CD4-positive, alpha-beta T cell treated with Interleukin-4 for 4 hours (primary cell): ENCODE data around the gene IDI1.
"Not testable (repeated sequence)": the region's sequence is repeated elsewhere in the genome, so short reads cannot be mapped to it uniquely, and the experiment has no call there.

Source experiments
- DNase-seq: peaks from one replicate; pipeline ENCODE4 v3.0.0-alpha.2; 2020

Gene IDI1

GRCh38 chr10:1026578-1026977, 22.3 kb downstream of the IDI1 start:
- no peak for DNase-seq

- no peak for DNase-seq
Measured at GRCh38 chr10:1025683-1026082, 23.2 kb downstream of the IDI1 start, which contains the start of gene IDI2. Gene IDI2, minus strand, starts transcription at chr10:1025859. Its CDS starts 1,136 bp downstream, at chr10:1024723.

- DNase-seq = no peak
Measured at GRCh38 chr10:1024103-1024502, 24.8 kb downstream of the IDI1 start.

- DNase-seq = no peak
Measured at GRCh38 chr10:1022413-1022812, 26.5 kb downstream of the IDI1 start.

DNA sequence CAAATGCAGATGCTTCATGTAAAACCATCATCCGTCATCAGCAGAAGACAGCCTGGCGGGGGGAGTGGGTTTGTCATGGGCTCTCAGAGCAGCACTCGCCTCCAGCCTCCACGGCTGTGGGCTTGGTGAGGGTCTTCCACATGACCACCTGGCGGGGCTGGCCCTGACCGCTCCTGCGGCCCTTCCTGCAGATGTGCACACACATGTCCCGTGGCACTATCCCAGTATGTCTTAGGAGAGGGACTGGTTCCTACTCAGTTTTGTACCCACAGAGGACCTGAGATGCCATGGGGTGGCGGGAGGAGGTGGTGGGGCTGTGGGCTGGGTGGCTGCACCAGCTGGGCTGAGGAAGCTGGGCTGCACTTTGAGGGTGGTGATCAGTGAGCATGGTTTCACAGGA, 28.0 kb downstream of the IDI1 start:
- no peak for DNase-seq

GRCh38 chr10:1020460-1020859, 28.5 kb downstream of the IDI1 start:
- DNase-seq = no peak

GRCh38 chr10:1019362-1019761, 29.6 kb downstream of the IDI1 start:
- DNase-seq = no peak

DNA sequence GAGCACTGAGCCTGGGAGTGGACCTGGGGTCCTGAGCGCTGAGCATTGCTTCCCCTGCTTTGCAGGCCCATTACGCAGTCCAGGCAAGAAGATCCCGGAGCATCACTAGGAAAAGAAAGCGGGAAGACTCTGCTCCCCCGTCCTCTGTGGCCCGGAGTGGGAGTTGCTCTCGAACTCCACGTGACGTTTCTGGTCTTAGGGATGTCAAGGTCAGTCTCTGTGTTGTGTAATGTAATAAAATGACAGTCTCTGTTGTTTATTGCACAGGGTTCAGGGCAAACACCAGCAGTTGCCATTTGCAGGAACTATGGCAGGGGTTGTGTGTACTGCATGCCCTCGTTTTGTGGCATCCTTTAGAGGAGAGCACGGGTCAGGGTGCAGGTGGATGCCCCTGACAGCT, 33.2 kb downstream of the IDI1 start:
- DNase-seq = no peak

DNA sequence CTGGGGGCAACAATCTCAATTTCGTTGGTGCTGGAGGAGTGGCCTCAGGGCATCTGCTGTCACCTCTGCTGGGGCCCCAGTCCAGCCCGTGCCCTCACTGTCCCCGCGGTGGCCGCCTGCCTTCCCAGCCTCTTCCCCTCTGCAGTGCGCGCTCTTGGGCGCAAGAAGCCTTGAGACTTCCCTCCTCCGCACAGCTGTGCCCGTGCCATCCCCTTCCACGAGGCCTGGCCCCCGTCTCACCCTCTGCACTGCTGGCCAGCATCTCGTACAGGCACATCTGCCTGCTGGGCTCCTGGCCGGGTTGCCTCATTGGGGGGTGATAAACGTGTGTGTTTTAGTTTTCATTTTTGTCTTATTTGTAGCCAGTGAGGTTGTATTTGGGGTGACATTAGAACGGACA, 37.2 kb downstream of the IDI1 start:
- DNase-seq = no peak

DNA sequence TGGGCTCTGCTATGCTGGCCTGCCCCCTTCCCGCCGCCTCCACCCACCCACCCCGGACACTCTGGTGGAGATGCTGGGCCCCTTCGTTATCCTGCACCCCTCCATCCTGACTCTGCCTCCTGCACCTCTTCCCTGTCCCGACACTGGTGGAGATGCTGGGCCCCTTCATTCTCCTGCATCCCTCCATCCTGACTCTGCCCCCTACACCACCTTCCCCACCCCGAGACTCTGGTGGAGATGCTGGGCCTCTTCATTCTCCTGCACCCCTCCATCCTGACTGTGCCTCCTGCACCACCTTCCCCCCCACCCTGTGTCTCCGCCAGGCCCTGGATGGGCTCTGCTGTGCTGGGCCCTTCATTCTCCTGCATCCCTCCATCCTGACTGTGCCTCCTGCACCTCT, 38.2 kb downstream of the IDI1 start:
- DNase-seq = no peak

DNA sequence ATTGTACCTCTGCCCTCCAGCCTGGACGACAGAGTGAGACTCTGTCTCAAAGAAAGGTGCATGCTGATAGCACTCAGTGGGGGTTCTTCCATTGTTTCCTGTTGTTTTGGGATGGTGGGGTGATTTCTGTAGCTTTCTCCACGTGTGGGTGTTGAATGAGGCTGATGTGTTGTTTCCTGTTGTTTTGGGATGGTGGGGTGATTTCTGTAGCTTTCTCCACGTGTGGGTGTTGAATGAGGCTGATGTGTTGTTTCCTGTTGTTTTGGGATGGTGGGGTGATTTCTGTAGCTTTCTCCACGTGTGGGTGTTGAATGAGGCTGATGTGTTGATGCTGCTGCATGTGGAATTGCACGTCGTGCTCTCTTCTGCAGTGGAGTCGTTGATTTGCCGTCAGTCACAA, 39.0 kb downstream of the IDI1 start:
- DNase-seq = not testable (repeated sequence)

DNA sequence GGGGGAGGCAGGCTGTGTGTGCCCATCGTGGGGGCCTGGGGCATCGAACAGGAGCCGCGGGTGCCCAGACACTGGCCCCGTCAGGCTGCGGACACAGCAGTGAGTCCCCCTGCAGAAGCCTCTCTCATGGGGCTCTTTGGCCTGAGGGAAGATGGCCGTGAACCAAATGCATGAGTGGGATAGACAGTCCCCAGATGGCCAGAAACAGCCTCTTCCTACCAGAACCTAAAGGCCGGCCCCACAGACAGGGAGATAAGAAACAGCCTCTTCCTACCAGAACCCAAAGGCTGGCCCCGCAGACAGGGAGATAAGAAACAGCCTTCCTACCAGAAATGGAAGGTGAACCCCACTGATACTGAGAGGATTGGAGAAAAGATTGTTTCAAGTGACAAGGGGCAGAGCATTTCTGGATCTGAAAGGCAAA, 39.8 kb downstream of the IDI1 start:
- DNase-seq = no peak

- no peak for DNase-seq
Measured at GRCh38 chr10:1007583-1007982, 41.3 kb downstream of the IDI1 start.

- DNase-seq = no peak
Measured at GRCh38 chr10:1006573-1006972, 42.3 kb downstream of the IDI1 start.

DNA sequence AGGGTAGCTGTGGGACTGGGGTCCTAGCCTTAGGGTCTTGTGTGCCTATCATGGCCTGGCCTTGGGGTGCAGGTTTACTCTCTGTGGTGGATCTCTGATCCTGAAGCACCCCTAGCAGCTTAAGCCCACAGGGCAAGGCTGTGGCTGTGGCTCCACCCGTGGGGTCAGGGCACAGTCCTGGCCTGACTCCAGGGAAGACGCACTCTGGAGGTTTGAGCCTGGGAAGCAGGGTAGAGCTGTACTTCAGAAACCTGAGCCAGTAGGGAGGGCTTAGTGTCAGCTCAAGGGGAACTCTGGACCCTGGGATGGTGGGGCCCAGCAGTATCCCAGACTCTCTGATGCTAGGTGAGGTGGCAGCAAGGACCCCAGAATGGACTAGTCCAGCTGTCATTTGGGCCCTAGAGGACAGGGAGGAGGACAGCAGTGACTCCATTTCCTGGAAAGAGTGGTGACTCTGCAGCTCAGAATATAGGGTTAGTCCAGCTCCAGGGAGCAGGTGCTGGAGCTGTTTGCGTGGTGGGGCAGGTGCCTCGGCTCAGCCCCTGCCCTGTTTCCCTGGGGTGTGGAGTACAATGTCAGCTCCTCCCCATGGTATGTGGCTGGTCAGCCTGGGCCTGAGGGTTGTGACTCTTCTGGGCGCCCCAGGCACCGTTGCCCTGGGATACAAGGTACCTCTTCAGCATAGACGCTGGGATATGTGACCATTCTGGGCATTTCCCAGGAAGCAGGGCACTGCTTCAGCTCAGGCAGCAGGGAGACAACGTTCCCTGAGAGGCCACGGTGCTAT, 44.8 kb downstream of the IDI1 start:
- DNase-seq = no peak

- DNase-seq = no peak
Measured at GRCh38 chr10:1002425-1003006, 46.4 kb downstream of the IDI1 start.

- DNase-seq = no peak
Measured at GRCh38 chr10:997266-998022, 51.5 kb downstream of the IDI1 start.

- no peak for DNase-seq
Measured at GRCh38 chr10:996031-996430, 52.9 kb downstream of the IDI1 start.

DNA sequence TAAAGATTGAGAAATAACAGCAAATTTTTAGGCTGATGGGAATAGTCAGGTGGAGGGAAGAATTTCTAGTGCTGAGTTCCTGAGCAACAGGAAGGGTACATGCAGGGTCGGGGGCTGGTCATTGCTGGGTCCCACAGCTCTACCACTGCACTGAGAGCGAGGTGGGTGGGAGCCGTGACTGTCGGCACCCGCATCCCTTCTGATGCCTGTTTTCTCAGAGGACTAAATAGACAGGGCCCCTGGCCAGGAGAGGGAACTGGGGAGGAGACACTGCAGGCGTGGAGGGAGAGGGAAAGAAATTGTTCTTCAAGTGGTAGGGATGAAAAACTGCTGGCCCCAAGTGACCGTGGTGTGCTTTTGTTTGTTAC, 53.4 kb downstream of the IDI1 start:
- no peak for DNase-seq

- no peak for DNase-seq
Measured at GRCh38 chr10:994836-995558, 53.9 kb downstream of the IDI1 start.

DNA sequence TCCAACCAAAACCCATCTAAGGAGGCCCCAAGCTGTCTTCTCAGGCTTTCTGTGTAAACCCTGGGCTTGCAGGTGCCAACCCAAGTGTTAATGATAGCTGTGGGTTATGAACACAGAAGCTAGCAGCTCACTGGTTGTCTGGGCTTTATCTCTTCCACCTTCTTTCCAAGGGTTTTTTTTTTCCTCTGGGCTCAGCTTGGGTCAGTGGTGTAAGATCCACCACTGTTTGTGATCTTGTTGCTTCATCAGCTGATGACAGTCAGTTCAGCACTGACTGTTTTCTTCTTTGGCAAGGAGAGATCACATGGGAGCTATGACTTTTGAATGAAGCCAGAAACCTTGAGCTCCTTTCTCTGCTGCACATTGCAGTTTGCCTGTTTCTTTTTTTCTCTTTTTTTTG, 56.0 kb downstream of the IDI1 start:
- no peak for DNase-seq

DNA sequence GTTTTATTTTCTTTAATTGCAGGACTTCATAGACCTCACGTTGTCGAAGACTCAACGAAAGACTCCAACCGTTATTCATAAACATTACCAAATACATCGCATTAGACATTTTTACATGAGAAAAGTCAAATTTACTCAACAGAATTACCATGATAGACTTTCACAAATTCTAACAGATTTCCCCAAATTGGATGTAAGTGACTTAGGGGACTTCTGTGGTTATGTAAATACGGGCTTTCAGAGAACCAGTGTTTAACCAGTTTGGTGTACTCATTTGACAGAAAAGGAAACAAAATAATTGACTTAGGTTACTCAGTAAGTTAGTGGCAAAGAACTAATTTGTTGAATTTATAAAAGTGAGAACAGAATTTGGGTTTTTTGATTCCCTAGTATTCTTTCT, 56.5 kb downstream of the IDI1 start:
- DNase-seq = no peak

- DNase-seq = no peak
Measured at GRCh38 chr10:990808-991207, 58.1 kb downstream of the IDI1 start.
